Measurements from ENCODE around the gene IL36G. TPM values are rescaled to one million over a fixed set of nuclear protein-coding genes. Genes with fewer than 3 reads are reported as not detected.

The IL36G gene
- polyA plus RNA-seq, 3 donors from 2014 or later, result not detected

DNA sequence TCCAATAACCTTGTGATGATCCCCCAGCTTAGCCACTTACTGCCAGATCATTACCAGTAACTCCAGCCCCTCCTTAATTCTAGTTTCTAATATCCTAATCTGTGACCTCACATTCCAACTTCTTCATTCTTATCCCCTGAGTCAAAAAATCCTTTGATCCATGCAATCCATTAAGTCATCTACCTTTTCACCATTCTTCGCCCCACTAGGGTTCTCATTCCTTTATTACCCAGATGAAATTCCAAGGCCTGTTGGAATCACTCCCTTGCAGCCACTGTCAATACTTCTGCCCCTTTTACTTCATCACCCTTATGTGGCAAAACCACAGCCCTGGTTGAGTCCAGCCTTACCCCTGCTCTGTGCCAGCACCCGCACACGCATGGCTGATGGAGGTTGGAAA is 20.3 kb upstream of the IL36G start:
- no peak for DNase-seq
- H3K27me3 Mint-ChIP-seq (ENCODE audit: low read depth in 3 of 3), result no peaks in the 10 kb centered on the region
- no peaks in the 10 kb centered on the region for H3K36me3 Mint-ChIP-seq
- no peaks in the 10 kb centered on the region for H3K9me3 Mint-ChIP-seq
- no peak overlapping the region for H3K27ac Mint-ChIP-seq
- H3K4me1 Mint-ChIP-seq, result no peaks in the 10 kb centered on the region
- H3K4me3 Mint-ChIP-seq, result no peak overlapping the region

DNA sequence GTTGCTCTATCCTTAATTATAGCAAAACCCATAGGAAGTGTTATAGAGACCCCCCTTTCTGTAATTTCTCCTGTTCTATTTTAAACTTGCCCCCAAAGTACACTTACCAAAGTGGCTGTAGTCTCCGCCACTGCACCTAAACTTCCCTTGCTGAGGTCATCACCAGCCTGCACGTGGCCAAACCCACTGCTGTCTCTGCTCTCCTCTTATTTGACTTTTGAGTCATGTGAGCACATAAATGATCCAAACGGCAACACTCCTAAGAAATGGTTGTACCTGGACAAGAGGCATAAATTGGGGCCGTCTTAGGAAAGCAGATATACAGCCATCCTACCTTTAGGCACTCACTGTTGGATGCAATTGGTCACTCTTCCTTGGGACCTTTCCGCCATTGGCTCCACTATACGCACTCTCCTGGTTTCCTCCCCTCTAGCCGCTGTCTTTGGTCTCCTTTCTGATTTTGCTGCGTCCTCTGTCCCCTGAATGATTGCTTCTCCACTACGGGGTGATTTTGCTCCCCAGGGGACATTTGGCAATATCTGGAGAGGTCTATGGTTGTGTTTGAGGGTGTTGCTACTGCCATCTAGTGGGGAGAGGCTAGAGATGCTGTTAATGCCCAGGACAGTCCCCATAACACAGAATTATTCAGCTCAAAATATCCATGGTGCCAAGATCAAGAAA is 19.2 kb upstream of the IL36G start:
- Mint-ChIP-seq H3K27ac (no peak overlapping the region), H3K9me3 (no peaks in the 10 kb centered on the region), H3K4me3 (no peak overlapping the region), H3K36me3 (no peaks in the 10 kb centered on the region), H3K27me3 (ENCODE audit: low read depth in 3 of 3) (no peaks in the 10 kb centered on the region), H3K4me1 (no peaks in the 10 kb centered on the region)
- peak; percentile 33 to 55 (median 38) for DNase-seq

DNA sequence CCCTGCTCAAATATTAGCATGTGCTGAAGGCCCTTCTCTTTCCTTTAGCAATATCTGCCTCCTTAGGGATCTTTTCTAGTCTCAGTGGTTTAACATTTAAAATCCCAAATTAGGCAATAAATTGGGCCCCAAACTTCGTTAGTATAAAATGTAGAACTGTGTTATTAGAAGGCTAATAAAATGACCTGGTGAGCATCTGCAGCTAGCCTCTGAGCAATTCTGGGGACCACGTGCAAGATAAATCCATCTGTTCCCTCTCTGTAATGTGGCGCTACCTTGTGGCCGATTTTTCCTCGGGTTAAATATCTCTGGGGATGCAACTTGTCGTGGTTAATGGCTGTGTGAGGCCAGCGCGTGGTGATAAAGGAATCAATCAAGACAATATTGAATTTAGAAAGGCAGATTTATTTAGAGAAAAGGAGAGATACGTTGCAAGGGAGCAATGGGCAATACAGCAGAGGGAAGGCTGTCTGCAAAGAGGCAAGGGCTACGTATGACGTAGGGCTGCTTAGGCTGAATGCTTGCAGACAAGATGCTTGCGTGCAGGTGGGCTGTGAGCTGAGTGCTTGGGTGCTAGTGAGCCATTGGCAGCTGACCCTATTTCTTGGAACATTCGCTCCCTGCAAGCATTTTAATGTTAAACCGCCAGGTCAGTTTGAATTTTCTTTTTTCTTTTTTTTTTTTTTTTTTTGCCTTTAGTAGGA is 18.5 kb upstream of the IL36G start:
- no peak overlapping the region for H3K27ac Mint-ChIP-seq
- H3K36me3 Mint-ChIP-seq, result no peaks in the 10 kb centered on the region
- no peaks in the 10 kb centered on the region for H3K4me1 Mint-ChIP-seq
- H3K4me3 Mint-ChIP-seq, result no peak overlapping the region
- H3K27me3 Mint-ChIP-seq (ENCODE audit: low read depth in 3 of 3), result no peaks in the 10 kb centered on the region
- no peaks in the 10 kb centered on the region for H3K9me3 Mint-ChIP-seq
- no peak for DNase-seq

DNA sequence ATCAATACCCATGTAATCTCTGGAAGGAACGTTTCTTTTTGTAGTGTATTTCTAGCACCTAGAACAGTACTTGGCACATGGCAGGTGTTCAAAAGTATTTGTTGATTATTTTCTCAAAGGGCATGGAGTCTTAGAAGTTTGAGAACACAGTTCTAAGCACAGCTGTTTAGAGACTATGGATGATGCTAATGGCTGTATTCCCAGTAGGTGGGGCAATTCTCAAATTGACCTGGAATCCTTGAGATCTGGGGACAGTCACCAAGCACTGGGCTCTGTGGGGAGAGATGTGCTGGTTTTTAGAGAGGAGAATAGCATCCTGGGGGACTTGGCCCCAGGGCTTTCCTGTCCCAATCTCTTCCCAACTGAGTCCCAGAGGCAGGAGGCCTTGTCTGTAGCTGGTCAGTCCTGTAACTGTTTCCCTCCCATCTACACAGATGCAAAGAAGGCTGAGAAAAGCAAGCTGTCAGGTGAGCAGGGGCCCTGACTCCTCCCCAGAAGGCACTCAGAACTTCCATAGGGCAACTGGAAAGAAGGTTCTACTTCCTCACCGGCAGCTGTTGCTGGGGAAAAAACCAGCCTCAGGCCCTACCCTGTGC is 17.5 kb upstream of the IL36G start:
- Mint-ChIP-seq H3K4me3 (no peak overlapping the region), H3K9me3 (no peaks in the 10 kb centered on the region), H3K27me3 (ENCODE audit: low read depth in 3 of 3) (no peaks in the 10 kb centered on the region), H3K4me1 (no peaks in the 10 kb centered on the region), H3K36me3 (no peaks in the 10 kb centered on the region), H3K27ac (no peak overlapping the region)
- DNase-seq, result no peak

DNA sequence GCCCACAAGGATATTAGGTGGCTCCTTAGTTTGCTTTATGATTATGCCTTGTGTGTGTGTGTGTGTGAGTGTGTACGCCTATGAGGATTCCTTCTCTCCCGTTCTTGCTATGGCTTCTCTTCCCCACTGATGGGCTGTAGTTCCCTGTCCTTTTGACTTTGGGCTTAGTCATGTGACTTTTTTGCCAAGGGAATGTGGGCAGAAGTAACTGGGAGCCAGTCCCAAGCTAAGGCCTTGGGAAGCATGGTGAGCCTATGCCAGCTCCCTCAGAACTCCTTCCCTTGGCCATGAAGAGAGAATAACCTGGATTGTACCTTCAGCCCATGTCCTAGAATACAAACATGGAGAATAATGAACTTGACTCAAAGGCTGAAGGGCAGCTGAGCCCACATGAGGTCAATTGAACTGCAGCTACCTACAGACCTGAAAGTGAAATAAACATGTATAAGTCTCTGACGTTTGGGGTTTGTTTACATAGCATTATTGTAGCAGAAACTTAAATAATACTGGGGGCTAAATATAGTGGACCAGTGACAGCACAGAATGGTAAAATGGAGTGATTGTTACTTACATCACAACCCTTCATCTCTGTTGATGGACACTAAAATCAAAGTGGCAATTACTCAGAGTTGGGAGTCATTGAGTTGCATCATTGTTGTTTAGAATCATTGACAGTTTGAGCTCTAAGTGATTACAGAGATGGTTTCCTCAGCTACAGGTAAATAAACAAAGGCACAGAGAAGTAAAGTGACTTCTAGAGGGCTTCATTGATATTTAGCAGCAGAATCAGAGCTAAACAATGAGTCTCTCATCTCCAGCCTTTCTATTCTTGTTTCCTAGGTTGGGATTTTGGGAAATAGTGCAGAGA is 15.3 kb upstream of the IL36G start:
- Mint-ChIP-seq H3K27ac (no peak overlapping the region), H3K4me1 (no peaks in the 10 kb centered on the region), H3K27me3 (ENCODE audit: low read depth in 3 of 3) (no peaks in the 10 kb centered on the region), H3K9me3 (peaks cover 0 to 2% (median 0%) of the 10 kb centered on the region in 6 donors), H3K4me3 (no peak overlapping the region), H3K36me3 (no peaks in the 10 kb centered on the region)
- DNase-seq, result no peak

DNA sequence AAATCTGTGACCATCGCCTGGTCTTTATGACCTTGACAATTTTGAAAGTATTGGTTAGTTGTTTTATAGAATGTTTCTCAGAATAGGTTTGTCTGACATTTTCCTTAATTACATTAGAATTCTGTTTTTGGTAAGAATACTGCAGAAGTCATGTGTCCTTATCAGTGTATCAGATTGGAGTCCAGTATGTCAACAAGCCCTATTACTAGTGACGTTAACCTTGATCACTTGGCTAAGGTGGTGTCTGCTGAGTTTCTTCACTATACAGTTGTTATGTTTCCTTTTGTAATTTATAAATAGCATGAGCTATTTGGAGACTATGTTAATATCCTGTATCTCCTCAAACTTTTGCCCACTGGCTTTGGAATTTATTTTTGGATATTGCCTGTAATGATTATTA is 10.8 kb upstream of the IL36G start:
- no peak for DNase-seq
- Mint-ChIP-seq H3K9me3 (peaks cover 0 to 6% (median 0%) of the 10 kb centered on the region in 6 donors), H3K36me3 (no peaks in the 10 kb centered on the region), H3K4me1 (no peaks in the 10 kb centered on the region), H3K27me3 (ENCODE audit: low read depth in 3 of 3) (peaks cover 0 to 4% (median 1%) of the 10 kb centered on the region in 3 donors), H3K27ac (no peak overlapping the region), H3K4me3 (no peak overlapping the region)

DNA sequence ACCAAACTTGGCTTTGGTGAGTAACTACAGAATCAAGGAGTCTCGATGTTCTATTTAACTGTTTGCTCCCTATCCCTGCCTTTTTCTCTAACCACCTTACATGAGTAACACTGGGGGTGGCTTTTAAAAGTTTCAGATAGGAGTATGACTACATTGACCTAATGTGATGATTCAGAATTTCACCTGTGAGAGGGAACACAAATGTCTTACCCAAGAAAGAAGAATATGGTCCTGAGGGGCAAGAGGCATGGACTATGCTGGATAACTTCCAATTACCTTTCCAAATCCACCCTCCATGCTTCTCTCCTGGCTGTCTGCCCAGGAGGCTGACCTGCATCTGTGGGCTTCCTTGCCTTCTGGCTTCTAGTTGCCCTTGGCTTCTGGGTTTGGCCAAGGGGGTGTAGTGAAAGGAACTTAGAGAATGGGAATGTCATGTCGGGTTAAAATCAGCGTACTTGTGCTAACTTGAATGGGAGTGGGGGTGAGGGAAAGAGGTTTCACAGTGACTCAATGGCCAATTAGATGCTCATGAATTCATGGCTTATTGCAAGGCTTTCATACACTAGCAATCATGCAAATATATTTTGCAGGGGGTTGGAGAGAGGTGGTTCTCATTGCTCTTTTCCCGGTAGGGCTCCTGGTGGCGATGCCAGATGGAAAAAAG is 5.3 kb upstream of the IL36G start:
- no peak overlapping the region for H3K4me3 Mint-ChIP-seq
- H3K27ac Mint-ChIP-seq, result no peak overlapping the region
- H3K4me1 Mint-ChIP-seq, result no peaks in the 10 kb centered on the region
- DNase-seq, result no peak
- no peaks in the 10 kb centered on the region for H3K36me3 Mint-ChIP-seq
- peaks cover 3 to 10% (median 6%) of the 10 kb centered on the region in 3 donors for H3K27me3 Mint-ChIP-seq (ENCODE audit: low read depth in 3 of 3)
- peaks cover 0 to 5% (median 0%) of the 10 kb centered on the region in 6 donors for H3K9me3 Mint-ChIP-seq

DNA sequence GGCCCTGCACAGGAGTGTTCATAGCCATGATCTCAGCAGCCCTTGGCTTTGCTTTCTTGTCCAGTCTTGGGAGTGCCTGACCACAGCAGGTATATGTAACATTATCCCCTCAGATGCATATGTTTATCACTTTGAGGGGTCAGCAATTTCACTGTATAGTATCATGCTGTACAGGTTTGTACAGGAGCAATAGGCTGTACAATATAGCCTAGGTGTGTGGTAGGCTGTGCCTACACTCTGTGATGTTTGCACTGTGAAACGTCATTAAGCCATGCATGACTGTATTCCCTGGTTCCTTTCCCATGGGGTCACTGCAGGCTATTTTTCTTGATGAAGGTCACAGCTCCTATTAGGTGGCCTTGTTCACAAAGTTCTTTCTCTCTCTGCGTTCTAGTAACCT is 4.7 kb upstream of the IL36G start:
- Mint-ChIP-seq H3K27me3 (ENCODE audit: low read depth in 3 of 3) (peaks cover 3 to 14% (median 6%) of the 10 kb centered on the region in 3 donors), H3K36me3 (no peaks in the 10 kb centered on the region), H3K9me3 (peaks cover 0 to 5% (median 0%) of the 10 kb centered on the region in 6 donors), H3K27ac (no peak overlapping the region), H3K4me3 (no peak overlapping the region), H3K4me1 (no peaks in the 10 kb centered on the region)
- DNase-seq, result no peak

DNA sequence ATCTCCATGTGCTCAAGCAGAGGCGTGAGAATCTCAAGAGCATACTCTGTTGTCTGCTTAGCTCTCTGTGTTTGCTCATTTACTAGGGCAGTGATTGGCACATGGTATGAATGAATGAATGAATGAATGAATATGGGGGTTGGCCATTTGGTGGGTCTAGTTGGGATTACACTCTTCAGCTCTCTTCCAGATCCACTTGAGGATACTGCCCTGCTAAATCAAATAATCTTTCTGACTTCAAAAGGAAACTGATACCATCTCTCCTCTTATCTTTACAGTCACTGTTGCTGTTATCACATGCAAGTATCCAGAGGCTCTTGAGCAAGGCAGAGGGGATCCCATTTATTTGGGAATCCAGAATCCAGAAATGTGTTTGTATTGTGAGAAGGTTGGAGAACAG is 1.9 kb downstream of the IL36G start:
- DNase-seq, result no peak
- H3K4me1 Mint-ChIP-seq, result peaks cover 1 to 9% of the 10 kb centered on the region in 2 donors
- H3K4me3 Mint-ChIP-seq, result no peak overlapping the region
- H3K27ac Mint-ChIP-seq, result no peak overlapping the region
- no peaks in the 10 kb centered on the region for H3K36me3 Mint-ChIP-seq
- H3K27me3 Mint-ChIP-seq (ENCODE audit: low read depth in 3 of 3), result peaks cover 3 to 12% (median 5%) of the 10 kb centered on the region in 3 donors
- no peaks in the 10 kb centered on the region for H3K9me3 Mint-ChIP-seq

DNA sequence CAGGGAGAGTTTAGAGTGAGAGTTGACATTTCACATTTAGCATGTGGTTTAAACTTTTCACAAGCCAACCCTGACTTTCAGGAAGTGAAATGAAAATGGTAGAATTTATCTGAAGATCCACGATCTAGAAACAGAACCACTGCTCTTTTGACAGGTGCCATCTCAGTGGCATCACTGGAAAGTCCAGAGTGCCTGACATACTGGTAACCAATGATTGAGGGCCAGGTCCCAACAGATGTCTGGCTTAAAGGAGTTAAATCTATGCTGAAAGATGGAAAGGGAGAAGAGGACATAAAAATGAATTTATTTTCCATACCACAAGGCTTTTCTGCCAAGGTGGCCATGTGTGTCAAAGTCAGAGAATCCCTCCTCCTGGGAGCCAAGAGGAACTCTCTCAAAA is 2.7 kb downstream of the IL36G start:
- Mint-ChIP-seq H3K4me1 (peaks cover 10 to 13% of the 10 kb centered on the region in 2 donors), H3K9me3 (no peaks in the 10 kb centered on the region), H3K27me3 (ENCODE audit: low read depth in 3 of 3) (peaks cover 3 to 12% (median 5%) of the 10 kb centered on the region in 3 donors), H3K4me3 (peak overlapping the region in 1 of 5 donors; percentile 19), H3K27ac (peak overlapping the region in 5 of 6 donors; percentile 13 to 71 (median 28)), H3K36me3 (no peaks in the 10 kb centered on the region)
- no peak for DNase-seq

DNA sequence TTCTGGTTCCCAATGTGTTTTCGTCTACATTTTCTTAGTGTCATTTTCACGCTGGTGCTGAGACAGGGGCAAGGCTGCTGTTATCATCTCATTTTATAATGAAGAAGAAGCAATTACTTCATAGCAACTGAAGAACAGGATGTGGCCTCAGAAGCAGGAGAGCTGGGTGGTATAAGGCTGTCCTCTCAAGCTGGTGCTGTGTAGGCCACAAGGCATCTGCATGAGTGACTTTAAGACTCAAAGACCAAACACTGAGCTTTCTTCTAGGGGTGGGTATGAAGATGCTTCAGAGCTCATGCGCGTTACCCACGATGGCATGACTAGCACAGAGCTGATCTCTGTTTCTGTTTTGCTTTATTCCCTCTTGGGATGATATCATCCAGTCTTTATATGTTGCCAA is 7.3 kb downstream of the IL36G start:
- Mint-ChIP-seq H3K27me3 (ENCODE audit: low read depth in 3 of 3) (peaks cover 0 to 11% (median 1%) of the 10 kb centered on the region in 3 donors), H3K4me3 (peak overlapping the region in 1 of 5 donors; percentile 19), H3K4me1 (peaks cover 15 to 17% of the 10 kb centered on the region in 2 donors), H3K27ac (peak overlapping the region in 3 of 6 donors; percentile 37 to 63 (median 43)), H3K9me3 (peaks cover 5 to 11% (median 8%) of the 10 kb centered on the region in 6 donors), H3K36me3 (peaks cover 0 to 9% (median 3%) of the 10 kb centered on the region in 3 donors)
- DNase-seq, result peak in 2 of 3 donors; percentile 11 to 19

DNA sequence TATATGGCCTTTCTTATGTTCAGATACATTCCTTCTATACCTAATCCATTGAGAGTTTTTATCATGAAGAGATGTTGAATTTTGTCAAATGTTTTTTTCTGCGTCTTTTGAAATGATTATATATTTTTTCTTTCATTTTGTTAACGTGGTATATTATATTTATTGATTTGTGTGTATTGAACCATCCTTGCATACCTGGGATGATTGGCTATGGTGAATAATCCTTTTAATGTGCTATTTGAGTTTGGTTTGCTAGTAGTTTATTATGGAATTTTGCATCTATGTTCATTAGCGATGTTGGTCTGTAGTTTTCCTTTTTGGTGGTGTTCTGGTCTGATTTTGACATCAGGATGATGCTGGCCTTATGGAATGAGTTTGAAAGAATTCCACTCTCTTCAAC is 11.8 kb downstream of the IL36G start:
- H3K27ac Mint-ChIP-seq, result no peak overlapping the region
- peaks cover 0 to 26% (median 6%) of the 10 kb centered on the region in 3 donors for H3K27me3 Mint-ChIP-seq (ENCODE audit: low read depth in 3 of 3)
- H3K9me3 Mint-ChIP-seq, result peaks cover 10 to 33% (median 23%) of the 10 kb centered on the region in 6 donors
- no peak overlapping the region for H3K4me3 Mint-ChIP-seq
- H3K4me1 Mint-ChIP-seq, result peaks cover 8 to 16% of the 10 kb centered on the region in 2 donors
- peaks cover 0 to 15% (median 6%) of the 10 kb centered on the region in 3 donors for H3K36me3 Mint-ChIP-seq
- no peak for DNase-seq

DNA sequence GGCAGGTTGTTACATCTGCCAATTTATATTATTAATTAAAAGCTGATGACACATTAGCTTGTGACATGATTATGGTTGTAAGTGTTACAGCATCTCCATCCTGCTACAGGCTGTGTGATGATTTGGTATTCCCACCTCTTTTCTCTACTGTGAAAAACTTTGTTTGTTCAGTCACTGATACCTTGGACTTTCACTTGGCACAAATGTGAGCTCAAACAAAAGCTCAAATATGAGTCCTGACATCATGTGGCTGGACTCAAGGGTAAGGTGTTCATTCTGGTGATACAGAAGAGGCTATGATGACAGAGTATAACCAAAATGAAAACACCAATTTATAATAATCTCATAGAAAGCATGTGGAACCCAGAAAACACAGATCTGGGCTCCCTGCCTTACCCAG is 16.0 kb downstream of the IL36G start:
- no peak for DNase-seq
- H3K9me3 Mint-ChIP-seq, result peaks cover 10 to 38% (median 24%) of the 10 kb centered on the region in 6 donors
- H3K4me1 Mint-ChIP-seq, result peaks cover 0 to 7% of the 10 kb centered on the region in 2 donors
- peaks cover 3 to 26% (median 9%) of the 10 kb centered on the region in 3 donors for H3K27me3 Mint-ChIP-seq (ENCODE audit: low read depth in 3 of 3)
- peaks cover 4 to 18% (median 6%) of the 10 kb centered on the region in 3 donors for H3K36me3 Mint-ChIP-seq
- H3K27ac Mint-ChIP-seq, result no peak overlapping the region
- no peak overlapping the region for H3K4me3 Mint-ChIP-seq
